ENCODE measurements around the gene ADGRB2. TPM values are rescaled to one million over a fixed set of nuclear protein-coding genes. Genes with fewer than 3 reads are reported as not detected.

Gene ADGRB2
- total RNA-seq, 1 experiment from 2014 or later: 3.4 TPM

DNA sequence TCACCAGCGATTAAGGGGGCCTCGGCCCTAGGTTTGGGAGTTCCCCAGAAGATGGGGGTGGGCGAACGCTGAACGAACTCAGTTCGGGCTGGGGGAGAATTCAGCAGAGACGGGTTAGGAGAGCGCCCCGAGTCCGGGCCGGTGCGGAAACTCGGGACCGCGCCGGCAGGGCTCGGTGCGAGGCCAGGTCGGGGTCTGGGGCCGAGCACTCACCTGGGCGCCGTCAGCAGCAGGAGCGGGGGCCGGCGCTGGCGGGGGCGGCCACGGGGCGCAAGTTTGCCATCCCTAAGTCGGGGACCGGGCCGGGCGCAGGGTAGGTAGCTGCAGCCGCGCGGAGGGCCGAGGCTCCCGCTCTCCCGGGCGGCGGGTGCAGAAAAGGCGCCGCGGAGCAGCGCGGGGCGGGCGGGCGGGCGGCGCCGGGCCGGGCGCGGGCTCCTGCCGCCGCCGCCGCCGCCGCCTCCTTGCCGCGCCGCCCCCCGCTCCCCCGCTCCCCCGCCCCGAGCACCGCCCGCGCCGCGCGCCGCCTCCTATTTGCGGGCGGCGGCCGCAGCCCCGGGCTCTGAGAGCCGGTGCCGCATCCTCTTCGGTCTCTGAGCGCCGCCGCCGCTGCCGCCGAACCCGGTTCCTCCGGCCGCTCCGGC, 349 bp downstream of the ADGRB2 start:
- no peak for DNase-seq (ENCODE audit: low read depth)

DNA sequence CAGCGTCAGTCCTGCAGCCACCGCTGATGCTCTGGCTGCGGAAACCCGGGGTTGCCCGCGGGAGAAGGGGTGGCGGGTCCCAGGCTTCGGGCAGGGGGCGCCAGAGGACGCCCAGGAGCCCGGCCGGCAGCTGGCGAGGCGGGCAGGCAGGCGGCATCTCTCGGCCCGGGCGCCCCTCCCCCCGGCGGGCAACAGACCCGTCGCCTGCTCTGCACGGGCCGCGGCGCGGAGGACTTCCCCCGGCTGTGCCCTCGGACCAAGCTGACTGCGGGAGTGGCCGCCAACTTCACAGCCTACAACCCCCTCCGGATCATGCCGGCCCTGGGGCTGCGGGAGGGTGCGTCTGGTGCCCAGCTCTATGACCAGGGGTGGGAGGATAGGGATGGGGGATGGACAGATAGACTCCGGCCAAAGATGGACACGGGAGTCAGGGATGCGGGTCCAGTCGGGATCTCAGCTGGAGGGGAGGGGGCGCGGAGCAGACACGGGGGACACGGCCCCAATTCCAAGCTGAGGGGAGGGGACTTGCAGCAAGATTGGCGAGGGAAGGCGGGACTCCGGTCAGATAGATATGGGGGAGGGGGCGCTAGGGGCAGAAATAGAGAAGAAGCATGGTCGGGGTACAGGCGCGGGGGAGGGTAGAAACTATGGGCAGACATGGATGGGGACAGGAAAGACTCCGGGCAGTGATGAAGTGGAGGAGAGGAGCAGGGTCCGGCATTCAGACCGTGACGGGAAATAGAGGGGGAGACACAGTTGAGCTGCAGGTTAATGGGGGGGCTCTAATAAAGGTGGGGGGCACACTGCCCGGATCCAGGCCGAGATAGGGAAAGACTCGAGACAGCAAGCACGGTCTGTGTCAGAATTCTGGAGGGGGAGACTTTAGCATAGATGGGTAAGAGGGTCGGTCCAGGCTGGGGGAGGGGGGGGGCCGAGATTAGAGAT, 1.1 kb downstream of the ADGRB2 start:
- peak; percentile 56 for DNase-seq (ENCODE audit: low read depth)

DNA sequence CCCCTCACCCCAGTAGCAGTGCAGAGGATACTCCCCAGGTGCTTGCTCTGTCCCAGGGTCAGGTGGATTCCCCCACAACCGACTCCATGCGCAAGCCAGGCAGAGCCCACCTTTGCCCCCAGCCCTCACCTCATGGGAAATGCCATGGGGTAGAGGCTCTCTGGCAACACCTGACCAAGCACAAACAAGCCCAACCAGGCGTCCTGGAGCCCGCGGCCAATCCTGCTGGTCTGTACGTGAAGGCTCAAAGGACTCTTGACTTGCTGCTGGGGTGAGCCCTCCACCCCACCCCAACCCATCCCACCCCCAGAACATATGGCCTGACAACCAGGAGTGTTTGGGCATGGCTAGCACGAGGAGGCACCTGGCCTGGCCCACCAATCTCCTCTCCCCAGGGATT, 1.8 kb downstream of the ADGRB2 start:
- no peak for DNase-seq (ENCODE audit: low read depth)

DNA sequence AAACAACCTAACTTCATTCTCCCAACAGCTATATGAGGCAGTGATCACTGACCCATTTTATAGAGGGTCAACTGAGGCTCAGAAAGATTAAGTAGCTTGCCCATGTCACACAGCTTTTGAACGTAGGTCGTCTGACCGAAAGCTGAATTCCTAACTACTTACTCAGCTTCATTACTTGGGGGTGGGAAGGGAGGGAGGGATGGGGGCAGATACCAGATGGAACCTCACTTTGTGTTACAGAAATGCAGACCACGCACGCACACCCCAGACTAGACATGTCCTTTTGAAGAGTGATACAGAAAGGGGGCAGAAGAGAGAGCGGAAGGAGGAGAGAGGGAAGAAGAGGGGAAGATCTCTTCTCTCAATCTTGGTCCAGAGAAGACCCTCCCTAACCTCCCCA, 2.3 kb downstream of the ADGRB2 start:
- DNase-seq (ENCODE audit: low read depth): peak; percentile 84

DNA sequence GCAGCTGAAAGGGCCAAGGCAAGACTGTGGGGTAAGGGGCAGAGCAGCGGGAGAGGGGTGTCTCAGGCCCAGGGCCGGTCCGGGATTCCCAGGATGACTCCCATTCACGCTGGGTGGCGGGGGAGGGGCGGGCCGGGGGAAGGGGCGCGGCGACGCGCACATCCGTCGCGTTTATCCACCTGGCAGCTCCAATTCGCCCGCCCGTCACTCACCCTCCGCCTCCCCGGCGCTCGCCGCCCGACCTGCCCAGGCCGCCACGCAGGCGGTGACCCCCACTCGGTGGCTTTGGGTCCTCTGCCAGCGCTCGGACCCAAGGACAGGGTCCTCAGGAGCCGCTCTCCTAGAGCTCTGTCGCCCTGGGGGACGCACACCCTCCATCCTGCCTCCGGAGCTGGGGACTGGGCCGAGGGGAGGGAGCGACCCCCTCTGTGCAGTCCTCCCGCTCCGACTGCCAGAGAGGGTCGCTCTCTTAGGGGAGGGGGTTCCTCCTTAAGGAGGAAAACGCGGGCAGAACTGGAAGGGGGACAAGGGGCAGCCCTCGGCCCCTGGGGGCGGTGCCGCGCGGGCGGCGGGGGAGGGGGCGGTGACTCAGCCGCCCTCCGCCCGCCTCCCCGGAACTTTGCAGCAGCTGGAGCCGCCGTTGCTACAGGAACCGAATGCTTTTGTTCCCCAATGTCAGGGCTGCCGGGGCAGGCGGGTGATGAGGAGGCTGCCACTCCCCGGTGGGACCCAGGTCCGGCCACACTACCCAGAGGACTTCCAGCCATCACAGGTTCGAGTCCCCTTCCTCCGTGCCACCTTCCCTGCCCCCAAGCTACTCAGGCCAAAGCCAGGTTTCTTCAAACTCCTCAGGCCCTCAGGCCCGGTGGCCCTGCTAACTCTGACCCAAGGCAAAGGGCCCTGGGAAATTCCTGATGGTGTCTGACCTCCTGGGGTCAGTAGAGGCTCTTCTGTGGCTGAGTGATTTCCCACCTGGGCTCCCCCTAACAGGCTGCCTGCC, 3.4 kb downstream of the ADGRB2 start:
- DNase-seq (ENCODE audit: low read depth): peak; percentile 82

DNA sequence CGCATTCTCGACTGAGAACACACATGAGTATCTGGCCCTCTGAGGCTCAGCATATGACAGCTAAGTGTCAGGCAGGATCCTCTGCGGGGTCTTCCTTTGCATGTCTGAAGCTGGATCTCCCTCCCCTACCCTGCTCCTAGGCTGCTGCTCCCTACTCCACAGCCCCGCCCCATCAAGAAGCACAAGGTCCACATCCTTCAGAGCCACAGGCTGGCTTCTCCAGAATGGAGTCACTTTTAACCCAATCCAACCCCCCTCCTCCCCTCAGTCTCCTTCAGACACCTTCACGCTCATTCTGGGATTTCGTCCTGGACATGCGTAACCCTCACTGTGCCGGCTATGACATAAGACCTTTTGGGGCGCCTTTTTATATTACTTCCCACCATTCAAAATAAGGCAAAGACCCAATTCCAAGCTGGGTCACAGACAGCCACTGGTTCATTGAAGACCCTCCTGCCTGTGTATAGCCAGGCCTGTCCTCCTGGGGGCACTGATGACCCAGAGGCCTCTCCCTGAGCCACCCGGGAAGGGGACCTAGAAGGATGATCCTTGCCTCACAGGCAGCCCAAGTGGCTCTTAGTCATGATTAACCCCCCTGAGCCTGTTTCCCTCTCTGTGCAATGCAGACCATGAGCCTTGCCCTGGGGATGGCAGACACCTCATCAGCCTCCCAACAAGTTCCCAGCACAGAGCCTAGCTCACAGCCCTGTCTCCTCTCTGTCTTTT, 4.7 kb downstream of the ADGRB2 start:
- DNase-seq (ENCODE audit: low read depth): peak; percentile 37

DNA sequence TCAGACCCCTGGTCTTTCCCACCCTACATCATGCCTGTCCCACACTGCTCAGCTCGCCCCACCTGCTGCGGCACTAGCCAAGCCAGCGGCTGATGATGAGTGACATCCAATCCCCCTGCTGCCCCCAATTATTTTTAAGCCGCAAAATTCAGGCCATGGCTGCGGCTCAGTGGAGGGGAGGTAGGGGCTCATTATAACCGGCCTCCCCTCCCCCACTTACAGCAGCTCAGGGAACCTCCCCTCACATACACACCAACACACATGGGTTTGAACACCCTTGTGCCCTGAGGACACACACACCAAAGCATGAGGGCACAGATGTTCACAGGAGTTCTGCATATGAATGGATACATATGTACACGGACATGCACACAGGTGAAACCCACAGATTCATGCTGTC, 5.3 kb downstream of the ADGRB2 start:
- DNase-seq (ENCODE audit: low read depth): no peak

DNA sequence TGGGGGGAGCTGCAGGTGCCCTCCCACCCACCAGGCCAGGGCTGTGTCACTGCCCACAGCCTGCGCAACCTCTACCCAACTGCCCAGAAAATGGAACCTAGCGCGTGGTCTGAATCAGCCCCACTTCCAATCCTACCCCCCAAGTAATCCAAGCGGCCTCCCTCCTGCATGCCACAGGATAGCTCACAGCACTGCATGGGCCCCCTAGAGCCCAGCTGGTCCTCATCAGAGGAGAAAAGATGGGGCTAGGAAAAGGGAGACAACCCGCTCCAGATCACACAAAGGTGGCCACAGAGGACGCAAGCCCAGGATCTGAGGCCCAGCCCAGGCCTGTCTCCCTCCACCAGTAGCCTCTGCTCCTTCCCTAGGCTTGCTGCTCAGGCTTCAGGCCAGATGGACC, 6.2 kb downstream of the ADGRB2 start:
- DNase-seq (ENCODE audit: low read depth): no peak

DNA sequence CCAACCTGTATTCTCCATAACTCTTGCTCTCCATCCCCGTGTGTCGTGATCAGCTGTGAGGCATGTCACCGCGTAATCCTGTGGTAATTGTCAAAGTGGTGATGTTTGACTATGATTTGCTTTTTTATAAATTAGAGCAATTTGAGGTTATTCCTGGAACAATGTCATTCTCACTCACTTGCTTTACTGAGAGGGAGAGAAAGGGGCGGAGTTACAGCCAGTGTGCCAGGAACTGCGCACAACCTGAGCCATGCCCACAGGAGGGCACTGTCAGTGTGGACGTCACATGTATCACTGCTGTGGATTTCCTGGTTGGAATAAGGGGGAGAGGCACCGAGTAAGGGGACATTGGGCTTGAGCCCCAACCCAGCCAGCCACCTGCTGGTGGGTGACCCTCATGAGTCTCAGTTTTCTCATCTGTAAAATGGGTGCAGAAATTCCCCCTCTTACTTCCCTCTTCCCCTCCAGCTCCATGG, 6.9 kb downstream of the ADGRB2 start:
- no peak for DNase-seq (ENCODE audit: low read depth)

DNA sequence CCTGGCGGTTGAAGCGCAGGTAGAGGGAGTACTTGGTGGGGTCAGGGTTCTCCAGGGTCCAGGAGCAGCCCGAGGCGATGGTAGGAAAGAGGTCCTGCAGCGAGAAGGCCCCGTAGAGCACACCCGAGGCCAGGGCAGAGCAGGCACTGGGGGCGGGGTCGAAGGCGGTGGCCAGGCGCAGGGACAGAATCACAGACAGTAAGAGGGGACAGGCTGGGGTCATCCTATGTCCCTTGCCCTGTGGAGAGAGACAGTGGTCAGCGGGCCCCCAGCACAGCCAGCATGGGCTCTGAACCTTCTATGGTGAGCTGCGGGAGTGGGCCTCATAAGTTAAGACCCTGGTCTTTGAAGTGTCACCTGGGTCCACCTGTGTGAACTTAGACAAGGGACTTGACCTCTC, 7.6 kb downstream of the ADGRB2 start:
- no peak for DNase-seq (ENCODE audit: low read depth)

DNA sequence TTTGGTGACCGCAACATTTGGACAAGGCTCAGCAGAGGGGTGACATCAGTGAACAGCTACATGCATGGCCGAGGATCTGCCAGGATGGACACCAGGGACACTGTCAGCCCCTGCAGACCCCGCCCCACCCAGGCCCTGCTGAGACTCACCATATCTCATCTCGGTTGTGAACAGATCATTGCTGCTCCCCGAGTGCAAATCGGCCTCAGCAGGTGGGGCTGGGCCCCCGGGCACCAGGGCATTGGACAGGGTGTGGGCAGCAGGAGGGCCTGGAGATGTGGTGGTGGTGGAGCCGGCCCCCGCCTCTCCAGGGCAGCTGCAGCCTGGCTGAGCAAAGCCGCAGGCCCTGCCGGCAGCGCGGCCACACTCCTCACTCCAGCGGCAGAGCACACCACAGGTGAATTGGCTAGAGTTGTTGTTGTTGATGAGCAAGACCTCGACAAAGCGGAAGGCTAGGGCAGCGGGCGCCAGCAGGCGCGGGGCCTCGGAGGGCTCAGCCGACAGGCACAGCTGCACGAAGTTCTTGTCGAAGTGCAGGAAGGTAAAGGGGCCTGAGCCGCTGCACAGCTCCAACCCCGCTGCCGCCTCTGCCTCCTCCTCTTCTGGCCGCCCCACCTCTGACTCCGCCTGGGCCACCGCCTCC, 8.2 kb downstream of the ADGRB2 start:
- DNase-seq (ENCODE audit: low read depth): no peak

DNA sequence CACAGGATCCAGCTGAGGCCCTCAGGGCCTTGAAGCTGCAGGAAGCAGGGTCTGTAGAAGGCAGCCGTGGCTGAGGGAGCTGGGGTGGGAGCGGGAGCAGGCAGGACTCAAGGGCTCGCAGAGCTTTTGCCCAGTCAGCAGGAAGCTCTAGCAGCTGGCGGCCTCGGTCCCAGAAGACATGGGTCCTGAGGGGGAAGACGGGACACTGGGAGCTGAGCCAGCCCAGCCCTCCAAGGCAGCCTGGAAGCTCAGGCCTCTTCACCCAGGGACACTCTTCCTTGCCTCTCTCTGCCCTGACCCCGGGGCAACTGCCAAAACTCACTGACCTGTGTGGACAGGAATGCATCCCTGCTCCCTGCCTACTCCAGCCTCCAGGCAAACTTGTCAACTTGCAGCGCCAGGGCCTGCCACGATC, 8.9 kb downstream of the ADGRB2 start:
- DNase-seq (ENCODE audit: low read depth): peak; percentile 92

DNA sequence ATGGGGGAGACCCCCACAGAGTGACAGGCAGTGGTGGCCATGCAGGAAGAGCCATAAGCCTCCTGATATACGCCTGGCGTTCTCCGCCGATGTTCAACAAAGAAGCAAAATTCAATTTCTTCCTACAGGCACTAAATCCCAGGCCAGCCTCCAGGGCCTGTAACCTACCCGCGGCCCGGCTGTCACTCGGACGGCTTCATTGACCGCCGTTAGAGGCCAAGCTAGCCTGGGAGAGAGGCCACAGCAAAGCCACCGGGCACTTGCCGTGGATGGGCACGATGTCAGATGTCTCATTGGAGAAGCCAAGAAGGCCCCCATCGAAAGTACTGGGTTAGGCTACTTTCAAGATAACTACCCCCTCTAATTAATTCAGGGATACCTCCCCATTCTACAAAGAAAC, 9.7 kb downstream of the ADGRB2 start:
- no peak for DNase-seq (ENCODE audit: low read depth)

DNA sequence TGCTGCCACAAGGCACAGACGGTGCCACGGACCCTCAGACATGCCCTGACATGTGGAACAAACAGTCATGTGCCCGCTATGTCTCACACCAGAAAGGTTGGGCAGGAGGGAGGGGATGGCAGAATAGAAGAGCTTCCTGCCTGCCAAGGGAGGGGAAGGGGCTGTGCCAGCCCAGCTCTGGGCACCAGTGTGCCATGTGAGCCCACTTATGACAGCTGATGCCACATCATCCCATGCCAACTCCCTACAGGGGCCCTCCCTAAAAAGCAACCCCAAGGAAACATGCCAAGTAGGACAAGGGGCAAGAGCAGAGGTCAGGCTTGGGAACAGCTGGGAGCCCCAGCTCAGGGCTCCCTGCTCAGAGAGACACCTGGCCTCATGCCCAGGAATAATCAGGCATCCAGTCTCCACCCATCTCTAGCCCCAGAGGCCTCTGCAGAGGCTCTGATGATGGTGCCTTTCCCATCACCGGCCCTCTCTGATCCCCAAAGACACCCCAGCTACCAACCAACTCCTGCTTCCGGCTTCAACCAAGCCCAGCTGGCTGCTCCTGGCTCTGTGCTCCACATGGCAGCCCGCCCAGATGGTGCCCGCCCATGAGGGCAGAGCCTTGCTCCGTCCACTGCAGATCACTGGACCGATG, 10.3 kb downstream of the ADGRB2 start:
- peak; percentile 69 for DNase-seq (ENCODE audit: low read depth)

DNA sequence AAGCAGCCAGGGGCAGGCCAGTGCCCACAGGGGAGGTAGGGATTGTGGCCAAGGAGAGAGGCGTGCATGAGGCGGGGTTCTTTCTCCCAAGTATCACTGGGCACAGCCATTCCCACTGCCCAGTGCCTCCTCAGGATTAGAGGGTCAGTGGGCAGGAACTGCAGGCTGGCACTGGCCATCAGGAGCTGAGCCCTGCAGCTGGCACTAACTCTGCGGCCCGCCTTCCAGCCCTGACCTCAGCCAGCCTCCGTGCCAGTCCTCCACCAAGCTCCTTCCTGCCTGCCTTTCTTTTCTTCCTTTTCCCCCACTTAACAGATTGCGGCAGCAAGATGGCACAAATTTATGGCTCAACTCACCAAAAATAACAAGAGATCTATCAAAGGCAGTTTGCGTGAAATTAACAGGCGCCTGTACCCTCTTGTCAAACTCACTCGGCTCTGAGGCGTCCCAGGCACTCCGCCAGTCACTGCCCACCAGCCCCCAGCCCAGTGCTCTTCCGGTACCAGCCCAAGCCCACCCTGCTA, 11.1 kb downstream of the ADGRB2 start:
- DNase-seq (ENCODE audit: low read depth): no peak

DNA sequence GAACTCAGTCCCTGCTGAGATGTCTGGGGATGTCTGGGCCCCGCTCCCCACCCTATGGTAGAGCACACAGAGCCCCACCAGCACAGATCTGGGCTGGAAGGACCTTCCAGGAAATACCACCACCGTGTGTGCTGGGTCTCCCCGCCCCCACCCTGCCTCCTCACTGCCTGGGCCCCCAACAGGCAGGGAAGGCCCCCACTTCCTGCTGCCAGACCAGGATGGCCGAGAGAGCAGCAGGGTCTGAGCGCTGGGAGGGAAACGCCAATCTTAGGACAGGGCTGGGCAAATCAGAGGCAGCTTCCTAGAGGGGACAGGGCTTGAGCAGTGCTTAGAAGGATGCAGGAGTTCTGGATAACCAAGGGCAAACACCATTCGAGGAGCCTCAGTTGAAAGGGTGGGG, 11.9 kb downstream of the ADGRB2 start:
- no peak for DNase-seq (ENCODE audit: low read depth)

DNA sequence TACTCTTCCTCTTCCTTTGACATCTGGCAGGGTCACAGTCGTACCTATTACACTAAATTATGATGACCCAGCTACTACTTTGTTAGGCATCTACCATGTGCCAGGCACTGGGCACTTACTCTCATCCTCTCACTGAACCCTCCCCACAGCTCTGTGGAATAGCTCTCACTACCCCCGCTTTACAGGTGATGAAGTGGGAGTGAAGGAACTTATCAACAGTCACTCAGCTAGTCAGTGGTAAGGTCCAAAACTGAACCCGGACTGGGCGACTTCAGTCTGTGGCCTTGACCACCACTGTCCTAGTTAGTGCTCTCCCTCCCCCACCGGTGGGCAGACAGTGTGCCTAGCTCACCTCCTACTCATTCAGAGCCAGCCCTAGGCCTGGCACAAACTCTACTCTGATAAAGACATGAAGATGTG, 12.3 kb downstream of the ADGRB2 start:
- DNase-seq (ENCODE audit: low read depth): no peak

DNA sequence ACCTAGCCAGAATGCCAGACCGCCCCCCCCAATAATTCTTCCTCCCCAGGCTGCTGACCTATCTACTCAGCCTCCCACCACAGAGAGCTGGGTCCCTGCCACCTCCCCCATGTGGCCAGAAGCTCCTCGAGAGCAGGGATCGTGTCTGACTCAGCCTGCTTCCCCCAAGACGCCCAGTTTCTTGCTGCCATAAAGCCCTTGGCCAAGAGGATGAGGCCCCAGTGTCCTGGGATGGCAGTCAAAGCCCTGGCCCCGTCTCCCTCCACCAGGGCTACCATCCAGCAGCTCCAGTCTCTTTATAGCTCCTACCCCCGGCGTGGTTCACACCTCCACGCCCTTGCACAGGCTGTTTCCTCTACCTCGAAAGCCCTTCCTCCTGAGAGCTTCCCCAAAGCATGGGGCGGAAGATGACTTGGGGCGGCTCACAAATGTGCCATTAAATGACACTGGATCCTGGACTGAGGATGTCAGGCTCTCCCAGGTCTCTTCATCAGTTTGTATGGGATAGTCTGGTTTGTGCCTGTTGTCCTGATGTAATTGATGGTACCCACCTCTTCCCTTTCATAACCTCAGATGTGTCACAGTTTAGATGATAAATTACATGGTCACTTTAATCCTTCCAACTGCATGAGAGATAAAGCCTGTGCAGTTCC, 13.2 kb downstream of the ADGRB2 start:
- DNase-seq (ENCODE audit: low read depth): peak; percentile 84

Data from RPMI7951 (cell line).